Measurements from ENCODE around the gene ARID1B. TPM values are rescaled to one million over a fixed set of nuclear protein-coding genes. Genes with fewer than 3 reads are reported as not detected.

ARID1B gene
- total RNA-seq, 2 donors from 2014 or later: 53.1 to 69.5 TPM

GRCh38 chr6:156953127-156953478, 175.9 kb downstream of the ARID1B start:
- ATAC-seq: no peak
- Mint-ChIP-seq H3K27ac (peak overlapping the region in 1 of 2 donors; percentile 49), H3K36me3 (no peaks in the 10 kb centered on the region), H3K9me3 (no peaks in the 10 kb centered on the region)
- no peak for DNase-seq (ENCODE audit: low spot score in 2 of 2)

GRCh38 chr6:156953479-156954146, 176.4 kb downstream of the ARID1B start:
- no peaks in the 10 kb centered on the region for H3K36me3 Mint-ChIP-seq

GRCh38 chr6:156954191-156954590, 177.0 kb downstream of the ARID1B start:
- DNase-seq (ENCODE audit: low spot score in 2 of 2) (no peak), ATAC-seq (no peak)
- H3K9me3 Mint-ChIP-seq: no peaks in the 10 kb centered on the region
- H3K27ac Mint-ChIP-seq: peak overlapping the region in 1 of 2 donors; percentile 32
- H3K36me3 Mint-ChIP-seq: no peaks in the 10 kb centered on the region

More at GRCh38 chr6:156953479-156954146, 176.4 kb downstream of the ARID1B start:
- ATAC-seq (peak; percentile 50 to 51), DNase-seq (ENCODE audit: low spot score in 2 of 2) (peak in 1 of 2 donors; percentile 32)
- no peaks in the 10 kb centered on the region for H3K9me3 Mint-ChIP-seq
- H3K27ac Mint-ChIP-seq: peak overlapping the region; percentile 49 to 87

- ATAC-seq: no peak
- no peaks in the 10 kb centered on the region for H3K9me3 Mint-ChIP-seq
- no peak overlapping the region for H3K27ac Mint-ChIP-seq
- no peaks in the 10 kb centered on the region for H3K36me3 Mint-ChIP-seq
- no peak for DNase-seq (ENCODE audit: low spot score in 2 of 2)
These were observed 177.6 kb downstream of the ARID1B start for GRCh38 chr6:156954816-156955215.

- H3K36me3 Mint-ChIP-seq: no peaks in the 10 kb centered on the region
These were observed 178.5 kb downstream of the ARID1B start for GRCh38 chr6:156955494-156956183.

GRCh38 chr6:156956286-156956685, 179.1 kb downstream of the ARID1B start:
- Mint-ChIP-seq H3K27ac (no peak overlapping the region), H3K9me3 (no peaks in the 10 kb centered on the region), H3K36me3 (no peaks in the 10 kb centered on the region)
- DNase-seq (ENCODE audit: low spot score in 2 of 2): no peak
- no peak for ATAC-seq

More at GRCh38 chr6:156955494-156956183, 178.5 kb downstream of the ARID1B start:
- DNase-seq (ENCODE audit: low spot score in 2 of 2) (no peak), ATAC-seq (no peak)
- Mint-ChIP-seq H3K9me3 (no peaks in the 10 kb centered on the region), H3K27ac (no peak overlapping the region)

- peak; percentile 91 to 96 for ATAC-seq
- Mint-ChIP-seq H3K27ac (peak overlapping the region; percentile 34 to 93), H3K9me3 (no peaks in the 10 kb centered on the region), H3K36me3 (no peaks in the 10 kb centered on the region)
- no peak for DNase-seq (ENCODE audit: low spot score in 2 of 2)
These were observed 180.9 kb downstream of the ARID1B start for GRCh38 chr6:156957931-156958547.

GRCh38 chr6:156960525-156960924, 183.3 kb downstream of the ARID1B start:
- no peak for DNase-seq (ENCODE audit: low spot score in 2 of 2)
- Mint-ChIP-seq H3K9me3 (no peaks in the 10 kb centered on the region), H3K27ac (no peak overlapping the region), H3K36me3 (no peaks in the 10 kb centered on the region)
- ATAC-seq: peak; percentile 32 to 37

- Mint-ChIP-seq H3K36me3 (no peaks in the 10 kb centered on the region), H3K27ac (no peak overlapping the region), H3K9me3 (no peaks in the 10 kb centered on the region)
- ATAC-seq (no peak), DNase-seq (ENCODE audit: low spot score in 2 of 2) (no peak)
These were observed 184.2 kb downstream of the ARID1B start for GRCh38 chr6:156961282-156961892.

- Mint-ChIP-seq H3K27ac (no peak overlapping the region), H3K9me3 (no peaks in the 10 kb centered on the region), H3K36me3 (no peaks in the 10 kb centered on the region)
- DNase-seq (ENCODE audit: low spot score in 2 of 2) (no peak), ATAC-seq (peak; percentile 89 to 93)
These were observed 186.8 kb downstream of the ARID1B start for GRCh38 chr6:156963712-156964700.

- no peak for DNase-seq (ENCODE audit: low spot score in 2 of 2)
- Mint-ChIP-seq H3K36me3 (no peaks in the 10 kb centered on the region), H3K27ac (no peak overlapping the region), H3K9me3 (no peaks in the 10 kb centered on the region)
- ATAC-seq: no peak
These were observed 190.7 kb downstream of the ARID1B start for GRCh38 chr6:156967852-156968251.

GRCh38 chr6:156969233-156969632, 192.1 kb downstream of the ARID1B start:
- no peaks in the 10 kb centered on the region for H3K36me3 Mint-ChIP-seq
- H3K9me3 Mint-ChIP-seq: no peaks in the 10 kb centered on the region
- ATAC-seq (no peak), DNase-seq (ENCODE audit: low spot score in 2 of 2) (no peak)
- H3K27ac Mint-ChIP-seq: no peak overlapping the region

GRCh38 chr6:156970595-156971112, 193.5 kb downstream of the ARID1B start:
- DNase-seq (ENCODE audit: low spot score in 2 of 2): no peak
- ATAC-seq: no peak
- Mint-ChIP-seq H3K36me3 (peaks cover 0 to 2% of the 10 kb centered on the region in 2 donors), H3K27ac (no peak overlapping the region), H3K9me3 (no peaks in the 10 kb centered on the region)

- Mint-ChIP-seq H3K36me3 (peaks cover 0 to 8% of the 10 kb centered on the region in 2 donors), H3K27ac (no peak overlapping the region), H3K9me3 (no peaks in the 10 kb centered on the region)
- ATAC-seq (no peak), DNase-seq (ENCODE audit: low spot score in 2 of 2) (no peak)
These were observed 194.1 kb downstream of the ARID1B start for GRCh38 chr6:156971153-156971885.

GRCh38 chr6:156972145-156972544, 195.0 kb downstream of the ARID1B start:
- Mint-ChIP-seq H3K9me3 (no peaks in the 10 kb centered on the region), H3K36me3 (peaks cover 0 to 12% of the 10 kb centered on the region in 2 donors), H3K27ac (no peak overlapping the region)
- DNase-seq (ENCODE audit: low spot score in 2 of 2) (no peak), ATAC-seq (no peak)
